WI38 (cell line): ENCODE measurements around the gene FPGS.

ENCODE experiments used
- H3K4me3 ChIP-seq: 2 replicates; pipeline ENCODE4 v1.5.1; 2011; ENCODE audit warnings: low read depth, mild to moderate bottlenecking, control low read depth, low read length
- TF ChIP-seq, protein P1 (sequence below): IDR thresholded peaks from 2 replicates; pipeline ENCODE4 v1.5.1; 2012; ENCODE audit warnings: low read depth, mild to moderate bottlenecking, control low read depth, low read length

FPGS gene

GRCh38 chr9:127848756-127849504, 46.2 kb downstream of the FPGS start:
- no peak overlapping the region for H3K4me3 ChIP-seq
- TF ChIP-seq, protein P1, sequence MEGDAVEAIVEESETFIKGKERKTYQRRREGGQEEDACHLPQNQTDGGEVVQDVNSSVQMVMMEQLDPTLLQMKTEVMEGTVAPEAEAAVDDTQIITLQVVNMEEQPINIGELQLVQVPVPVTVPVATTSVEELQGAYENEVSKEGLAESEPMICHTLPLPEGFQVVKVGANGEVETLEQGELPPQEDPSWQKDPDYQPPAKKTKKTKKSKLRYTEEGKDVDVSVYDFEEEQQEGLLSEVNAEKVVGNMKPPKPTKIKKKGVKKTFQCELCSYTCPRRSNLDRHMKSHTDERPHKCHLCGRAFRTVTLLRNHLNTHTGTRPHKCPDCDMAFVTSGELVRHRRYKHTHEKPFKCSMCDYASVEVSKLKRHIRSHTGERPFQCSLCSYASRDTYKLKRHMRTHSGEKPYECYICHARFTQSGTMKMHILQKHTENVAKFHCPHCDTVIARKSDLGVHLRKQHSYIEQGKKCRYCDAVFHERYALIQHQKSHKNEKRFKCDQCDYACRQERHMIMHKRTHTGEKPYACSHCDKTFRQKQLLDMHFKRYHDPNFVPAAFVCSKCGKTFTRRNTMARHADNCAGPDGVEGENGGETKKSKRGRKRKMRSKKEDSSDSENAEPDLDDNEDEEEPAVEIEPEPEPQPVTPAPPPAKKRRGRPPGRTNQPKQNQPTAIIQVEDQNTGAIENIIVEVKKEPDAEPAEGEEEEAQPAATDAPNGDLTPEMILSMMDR, result no peak

GRCh38 chr9:127850286-127850830, 47.7 kb downstream of the FPGS start:
- TF ChIP-seq, protein P1, result no peak
- H3K4me3 ChIP-seq, result no peak overlapping the region

GRCh38 chr9:127852829-127853228, 50.1 kb downstream of the FPGS start:
- TF ChIP-seq, protein P1, result no peak
- H3K4me3 ChIP-seq, result peak overlapping the region; percentile 82

GRCh38 chr9:127853312-127854183, 50.9 kb downstream of the FPGS start:
- TF ChIP-seq, protein P1, result no peak
- peak overlapping the region; percentile 82 for H3K4me3 ChIP-seq

- TF ChIP-seq, protein P1, result no peak
- H3K4me3 ChIP-seq, result peak within 1 kb of the TSS; percentile 82
Measured at GRCh38 chr9:127854184-127854806, 51.6 kb downstream of the FPGS start, which contains the start of gene ENG. Gene ENG (minus strand): TSS chr9:127854658. CDS start chr9:127854355, 303 bp downstream.

DNA sequence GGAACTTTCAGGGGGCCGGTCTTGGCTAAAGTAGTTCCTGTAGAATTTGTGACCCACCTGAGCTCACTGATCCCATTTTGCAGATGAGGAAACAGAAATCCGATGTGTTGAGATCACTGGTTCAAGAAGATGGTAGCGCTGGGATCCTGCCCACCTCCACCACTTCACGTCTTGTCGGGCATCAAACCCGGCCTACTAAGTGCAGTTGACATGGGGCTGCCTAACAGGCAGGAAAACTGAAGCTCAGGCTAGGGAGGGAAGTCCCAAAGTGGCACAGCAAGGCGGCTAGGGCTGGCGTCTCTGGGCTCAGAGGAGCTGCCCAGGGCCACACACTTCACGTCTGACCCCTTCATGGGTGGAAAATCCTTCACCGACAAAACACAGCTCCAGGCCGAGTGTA, 52.3 kb downstream of the FPGS start:
- TF ChIP-seq, protein P1, result no peak
- no peak overlapping the region for H3K4me3 ChIP-seq
